A549 (cell line): ENCODE data around the gene FGFR4. TPM values are rescaled to one million over a fixed set of nuclear protein-coding genes. Genes with fewer than 3 reads are reported as not detected.
A peak's percentile ranks its signal among the peaks of the same experiment; 100 is the strongest.

ENCODE experiments used
- ATAC-seq, 2 experiments: fragments of 200-7000 bp in 1 of 2; fragments of >200 bp in 1 of 2; cut with Nextera tagmentation in 1 of 2; cut with Tn5 transposase in 1 of 2; 3 replicates each; pipeline versions ENCODE4 v1.8.0 to v1.9.1; 2018 to 2020; ENCODE audit warnings: mild to moderate bottlenecking in 1 of 2, moderate library complexity in 1 of 2
- CTCF ChIA-PET: fragments of 300-600 bp; sonication (Branson Sonifier 250); formaldehyde crosslinking; extraction: SDS; loops from one replicate; lab custom pipeline; 2021; ENCODE audit warnings: antibody characterized with exemption, inconsistent platforms; lab: Yijun Ruan, JAX
- POLR2A ChIA-PET: fragments of 350-600 bp; formaldehyde crosslinking; extraction: SDS; loops from one replicate; lab custom pipeline; 2021; ENCODE audit warnings: antibody characterized with exemption, inconsistent platforms; lab: Yijun Ruan, JAX
- DNase-seq, 2 experiments: peaks; one replicate each; pipeline versions ENCODE4 v3.0.0 to v3.0.0-alpha.2; 2011 to 2016; ENCODE audit warnings: low read depth in 1 of 2, low spot score in 1 of 2
- FAIRE-seq: peaks from 2 replicates; lab custom pipeline; 2011; peaks lifted over from hg19 to GRCh38; lab: Jason Lieb, UNC
- H3K27ac ChIP-seq, 2 experiments: fragments of >200 bp; sonication (Bioruptor Twin); formaldehyde crosslinking; 3 replicates each; pipeline ENCODE4 v1.5.1; 2016 to 2017
- H3K4me1 ChIP-seq: fragments of >200 bp; sonication (Bioruptor Twin); formaldehyde crosslinking; 3 replicates; pipeline ENCODE4 v1.6.1; 2016
- H3K4me2 ChIP-seq: fragments of >200 bp; sonication (Bioruptor Twin); formaldehyde crosslinking; 3 replicates; pipeline ENCODE4 v1.6.1; 2016
- H3K4me3 ChIP-seq: fragments of >200 bp; sonication (Bioruptor Twin); formaldehyde crosslinking; 3 replicates; pipeline ENCODE4 v1.5.1; 2016
- H3K9me3 ChIP-seq: fragments of >200 bp; sonication (Bioruptor Twin); formaldehyde crosslinking; 3 replicates; pipeline ENCODE4 v1.6.1; 2016
- CEBPB ChIP-seq, 2 experiments: fragments of >200 bp in 1 of 2; sonication (Bioruptor Twin) in 1 of 2; formaldehyde crosslinking in 1 of 2; IDR thresholded peaks; 2 replicates each; pipeline ENCODE4 v1.6.1; 2012 to 2016
- CTCF ChIP-seq: fragments of >200 bp; sonication (Bioruptor Twin); formaldehyde crosslinking; IDR thresholded peaks from 3 replicates; pipeline ENCODE4 v1.5.1; 2016
- ELK1 ChIP-seq: fragments of 150-350 bp; IDR thresholded peaks from 2 replicates; pipeline ENCODE4 v1.6.1; 2014; ENCODE audit warnings: low read depth, mild to moderate bottlenecking, low read length
- HOXA7 ChIP-seq: fragments of 250-450 bp; sonication (Bioruptor Pico); IDR thresholded peaks from 2 replicates; pipeline ENCODE4 v1.5.0; 2020; ENCODE audit warnings: mild to moderate bottlenecking, moderate library complexity
- HOXB13 ChIP-seq: fragments of 250-450 bp; sonication (Bioruptor Pico); IDR thresholded peaks from 2 replicates; pipeline ENCODE4 v1.5.0; 2020; ENCODE audit warnings: low read depth, mild to moderate bottlenecking, moderate library complexity
- HOXB5 ChIP-seq: fragments of 250-450 bp; sonication (Bioruptor Pico); IDR thresholded peaks from 2 replicates; pipeline ENCODE4 v1.5.0; 2020; ENCODE audit warnings: mild to moderate bottlenecking, moderate library complexity
- KDM1A ChIP-seq: fragments of 200-600 bp; sonication (generic); IDR thresholded peaks from 2 replicates; pipeline ENCODE4 v1.6.1; 2016; ENCODE audit warnings: low read depth, mild to moderate bottlenecking
- MAX ChIP-seq: IDR thresholded peaks from 2 replicates; pipeline ENCODE4 v1.6.1; 2012
- MYC ChIP-seq: IDR thresholded peaks from 2 replicates; pipeline ENCODE4 v1.6.1; 2012; ENCODE audit warnings: mild to moderate bottlenecking, inconsistent platforms, low read length, improper control_type of control experiment, borderline replicate concordance
- PBX3 ChIP-seq: IDR thresholded peaks from 2 replicates; pipeline ENCODE4 v1.6.1; 2012
- RAD21 ChIP-seq, 2 experiments: fragments of >200 bp in 1 of 2; sonication (Bioruptor Twin) in 1 of 2; formaldehyde crosslinking in 1 of 2; IDR thresholded peaks in 1 of 2; conservative IDR thresholded peaks in 1 of 2; 2 replicates in 1 of 2; 3 replicates in 1 of 2; pipeline ENCODE4 v1.6.1; 2012 to 2018; ENCODE audit warnings: inconsistent platforms in 1 of 2
- RARB ChIP-seq: fragments of 250-450 bp; sonication (Bioruptor Pico); IDR thresholded peaks from 2 replicates; pipeline ENCODE4 v1.8.0; 2021; ENCODE audit warnings: mild to moderate bottlenecking, moderate library complexity
- RCOR1 ChIP-seq: fragments of 150-350 bp; IDR thresholded peaks from 2 replicates; pipeline ENCODE4 v1.6.1; 2014; ENCODE audit warnings: antibody characterized with exemption, low read length, low read depth
- RNF2 ChIP-seq: fragments of 200-600 bp; sonication (generic); IDR thresholded peaks from 2 replicates; pipeline ENCODE4 v1.6.1; 2016; ENCODE audit warnings: low read depth, mild to moderate bottlenecking, antibody characterized with exemption, moderate library complexity, borderline replicate concordance
- TP53 ChIP-seq: fragments of 250-450 bp; sonication (Bioruptor Pico); IDR thresholded peaks from 2 replicates; pipeline ENCODE4 v1.5.0; 2021; ENCODE audit warnings: mild to moderate bottlenecking, moderate library complexity
- USF2 ChIP-seq: fragments of 450-650 bp; IDR thresholded peaks from 2 replicates; pipeline ENCODE4 v1.6.1; 2014; ENCODE audit warnings: antibody characterized with exemption
- ZFP36 ChIP-seq: fragments of 450-650 bp; IDR thresholded peaks from 2 replicates; pipeline ENCODE4 v1.6.1; 2014; ENCODE audit warnings: borderline replicate concordance; ENCODE audit not compliant: partially characterized antibody
- WGBS: methylation state at CpG from one replicate; pipeline ENCODE4 v1.1.6; 2017; ENCODE audit errors: missing lambda C conversion rate; 5-methylcytosine and 5-hydroxymethylcytosine counted together
- polyA plus RNA-seq, 4 experiments: library from polyadenylated mRNA; depleted of rRNA in 3 of 4; stranded (reverse); fragments of >200 nt; fragmentation: RNase III in 1 of 4; extraction: RNeasy Plus Mini Kit Qiagen cat#74134 plus additional on column Dnase treatment in 1 of 4; gene quantifications; 2 replicates in 3 of 4; 3 replicates in 1 of 4; pipeline ENCODE4 v1.2.3, GENCODE V29; 2011 to 2017

Gene FGFR4
- polyA plus RNA-seq, 2 of the 4 experiments (the other 2 are of a cell fraction) = 31.8 to 45.2 TPM

- no peak overlapping the region for H3K27ac ChIP-seq
- DNase-seq = no peak
- H3K4me2 ChIP-seq = no peak overlapping the region
- FAIRE-seq = no peak
- 89% methylated on average over 31 of the region's 31 CpGs for WGBS
- CTCF ChIA-PET = interaction anchor here (1.4 to 16.4 kb wide), 2 partner anchors 10 to 19 kb away, joined by 3 to 168 read pairs; no protein-coding TSS in a partner anchor
- H3K4me3 ChIP-seq = no peak overlapping the region
- peaks cover 20% of the 10 kb centered on the region for H3K4me1 ChIP-seq
- POLR2A ChIA-PET = no interaction called here
- H3K9me3 ChIP-seq = no peaks in the 10 kb centered on the region
- TF ChIP-seq MAX (no peak), MYC (no peak), HOXB13 (CRISPR knock-in tag) (no peak), ZFP36 (peak; percentile 83), KDM1A (no peak), TP53 (CRISPR knock-in tag) (no peak), RAD21 (conservative IDR thresholded peaks at IDR 0.05 in 1 of 2, IDR thresholded peaks at IDR 0.05 in 1 of 2) (no peak), ELK1 (no peak), RCOR1 (no peak), RARB (CRISPR knock-in tag) (no peak), HOXB5 (CRISPR knock-in tag) (no peak), USF2 (peak; percentile 48; the same call in 1 of the 2 replicates), RNF2 (no peak), CEBPB (IDR thresholded peaks at IDR 0.05) (no peak)
- TF ChIP-seq, all 56 proteins: peak for 2
- no peak for ATAC-seq
Measured at GRCh38 chr5:177131352-177132135, 44.8 kb downstream of the FGFR4 start.

- no peak for DNase-seq
- TF ChIP-seq HOXA7 = no peak
- no peak for TF ChIP-seq PBX3
- TF ChIP-seq CTCF = no peak
- POLR2A ChIA-PET = interaction anchor here (0.6 to 1.1 kb wide), 2 partner anchors 19 to 313 kb away, joined by 3 read pairs; no protein-coding TSS in a partner anchor
Measured at GRCh38 chr5:177132136-177133095, 45.7 kb downstream of the FGFR4 start.

More at GRCh38 chr5:177132136-177133095, 45.7 kb downstream of the FGFR4 start:
- no peaks in the 10 kb centered on the region for H3K9me3 ChIP-seq
- peak in 1 of 2 experiments; percentile 13; a peak in 2 of 6 replicates for ATAC-seq
- H3K4me1 ChIP-seq = peaks cover 29% of the 10 kb centered on the region
- CTCF ChIA-PET = interaction anchor here (1.4 to 16.4 kb wide), 3 partner anchors 8 to 20 kb away, joined by 3 to 168 read pairs (median 3); no protein-coding TSS in a partner anchor
- WGBS = 95% methylated on average over 32 of the region's 100 CpGs
- FAIRE-seq = no peak
- H3K4me3 ChIP-seq = no peak overlapping the region
- no peak overlapping the region; the same call in 2 of the 3 replicates for H3K4me2 ChIP-seq
- H3K27ac ChIP-seq = peak overlapping the region; percentile 94 to 96; a peak in 5 of 6 replicates
